Neuronal stem cell (in vitro differentiated cells): ENCODE data around the gene ASB18.
"Not testable (repeated sequence)": the region's sequence is repeated elsewhere in the genome, so short reads cannot be mapped to it uniquely, and the experiment has no call there.

ENCODE experiments used
- DNase-seq: peaks from one replicate; pipeline ENCODE4 v3.0.0-alpha.2; 2013; ENCODE audit warnings: low spot score
- H2AFZ ChIP-seq: one replicate; pipeline ENCODE4 v1.6.1; 2013; ENCODE audit warnings: mild to moderate bottlenecking, low read length, inconsistent platforms
- H2AK5ac ChIP-seq: 2 replicates; pipeline ENCODE4 v1.6.1; 2013; ENCODE audit warnings: low read depth, mild to moderate bottlenecking, inconsistent platforms, low read length, moderate library complexity, mixed read lengths
- H2BK120ac ChIP-seq: 2 replicates; pipeline ENCODE4 v1.6.1; 2013; ENCODE audit warnings: low read depth, mild to moderate bottlenecking, inconsistent platforms, low read length, moderate library complexity, mixed read lengths
- H2BK12ac ChIP-seq: one replicate; pipeline ENCODE4 v1.6.1; 2013; ENCODE audit warnings: low read length, inconsistent platforms
- H2BK15ac ChIP-seq: 2 replicates; pipeline ENCODE4 v1.6.1; 2013; ENCODE audit warnings: mild to moderate bottlenecking, low read length, inconsistent platforms, mixed read lengths
- H2BK5ac ChIP-seq: one replicate; pipeline ENCODE4 v1.6.1; 2013; ENCODE audit warnings: inconsistent platforms, mild to moderate bottlenecking, low read length, moderate library complexity
- H3K14ac ChIP-seq: one replicate; pipeline ENCODE4 v1.6.1; 2013; ENCODE audit warnings: low read length, inconsistent platforms
- H3K18ac ChIP-seq: 2 replicates; pipeline ENCODE4 v1.6.1; 2013; ENCODE audit warnings: low read length, inconsistent platforms
- H3K23ac ChIP-seq: 2 replicates; pipeline ENCODE4 v1.6.1; 2013; ENCODE audit warnings: low read depth, mild to moderate bottlenecking, mixed read lengths, low read length, inconsistent platforms; ENCODE audit not compliant: poor library complexity
- H3K27ac ChIP-seq: replicated peaks from 3 replicates; pipeline ENCODE4 v1.5.1; 2013; ENCODE audit warnings: low read length, inconsistent platforms
- H3K27me3 ChIP-seq, 3 experiments: 2 replicates each; pipeline ENCODE4 v1.6.1; 2013; ENCODE audit warnings: low read length in 3 of 3, mild to moderate bottlenecking in 2 of 3, inconsistent platforms in 1 of 3, low read depth in 1 of 3, mixed read lengths in 1 of 3, moderate library complexity in 1 of 3; ENCODE audit not compliant: control insufficient read depth in 3 of 3, insufficient read depth in 3 of 3
- H3K36me3 ChIP-seq, 2 donors: replicated peaks in 1 of 2; 2 replicates each; pipeline ENCODE4 v1.6.1; 2013; ENCODE audit warnings: low read length in 2 of 2; ENCODE audit not compliant: control insufficient read depth in 2 of 2, insufficient read depth in 2 of 2
- H3K4ac ChIP-seq: 2 replicates; pipeline ENCODE4 v1.6.1; 2013; ENCODE audit warnings: inconsistent platforms, mild to moderate bottlenecking, low read length, moderate library complexity
- H3K4me1 ChIP-seq, 2 donors: 1 replicate in 1 of 2; 2 replicates in 1 of 2; pipeline ENCODE4 v1.6.1; 2013; ENCODE audit warnings: low read length in 2 of 2, low read depth in 1 of 2; ENCODE audit not compliant: control insufficient read depth in 2 of 2, insufficient read depth in 1 of 2
- H3K4me2 ChIP-seq: one replicate; pipeline ENCODE4 v1.6.1; 2013; ENCODE audit warnings: mild to moderate bottlenecking, low read length, inconsistent platforms; ENCODE audit not compliant: insufficient read depth, poor library complexity, severe bottlenecking
- H3K4me3 ChIP-seq, 2 donors: 2 replicates each; pipeline ENCODE4 v1.5.1; 2013; ENCODE audit warnings: low read length in 2 of 2, mild to moderate bottlenecking in 2 of 2, inconsistent platforms in 1 of 2, moderate library complexity in 1 of 2
- H3K79me1 ChIP-seq: one replicate; pipeline ENCODE4 v1.6.1; 2013; ENCODE audit warnings: low read depth, mild to moderate bottlenecking, inconsistent platforms, low read length, moderate library complexity
- H3K9ac ChIP-seq: one replicate; pipeline ENCODE4 v1.6.1; 2013; ENCODE audit warnings: mild to moderate bottlenecking, low read depth, low read length, inconsistent platforms; ENCODE audit not compliant: poor library complexity
- H3K9me3 ChIP-seq, 2 donors: replicated peaks in 1 of 2; 2 replicates each; pipeline versions ENCODE3 to v1.6.1; 2013; ENCODE audit warnings: low read length in 2 of 2, mild to moderate bottlenecking in 2 of 2, inconsistent platforms in 1 of 2, low read depth in 1 of 2, mixed read lengths in 1 of 2, moderate library complexity in 1 of 2; ENCODE audit not compliant: control insufficient read depth in 2 of 2, insufficient read depth in 1 of 2
- H4K8ac ChIP-seq: one replicate; pipeline ENCODE4 v1.6.1; 2013; ENCODE audit warnings: low read depth, mild to moderate bottlenecking, inconsistent platforms, low read length, moderate library complexity
- H4K91ac ChIP-seq: one replicate; pipeline ENCODE4 v1.6.1; 2013; ENCODE audit warnings: low read length, low read depth, mild to moderate bottlenecking, inconsistent platforms; ENCODE audit not compliant: poor library complexity
- WGBS, 2 donors: extraction: QIAGEN DNeasy Blood & Tissue Kit; methylation state at CpG; one replicate each; pipeline ENCODE4 v1.1.7; 2013; ENCODE audit warnings: missing lambda C conversion rate in 2 of 2, mixed read lengths in 1 of 2; ENCODE audit not compliant: insufficient read length in 2 of 2, insufficient replicate concordance in 1 of 2; ENCODE audit errors: extremely low coverage in 2 of 2; 5-methylcytosine and 5-hydroxymethylcytosine counted together

The ASB18 gene

DNA sequence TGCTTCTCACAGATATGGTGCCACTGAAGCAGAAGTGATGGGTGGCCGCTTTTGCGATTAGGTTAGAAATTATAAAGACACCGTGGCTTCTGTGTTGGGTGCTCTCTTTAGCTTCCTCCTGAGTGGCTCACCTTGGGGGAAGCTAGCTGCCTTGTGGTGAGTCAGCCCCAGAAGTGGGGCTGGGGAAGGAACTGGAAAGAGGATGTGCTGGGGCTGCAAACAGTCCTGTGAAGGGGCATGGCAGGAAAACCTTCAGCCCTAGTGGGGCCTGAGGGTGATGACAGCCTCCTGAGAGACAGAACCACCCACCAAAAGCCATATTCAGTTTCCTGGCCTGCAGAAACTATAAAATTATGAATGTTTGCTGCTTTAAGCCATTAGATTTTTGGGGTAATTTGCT, 8.9 kb upstream of the ASB18 start:
- no peak overlapping the region for H2BK5ac ChIP-seq
- no peak overlapping the region for H2AK5ac ChIP-seq
- H3K27ac ChIP-seq, result no peak overlapping the region
- H2AFZ ChIP-seq, result no peak overlapping the region
- H3K27me3 ChIP-seq, result no peaks in the 10 kb centered on the region
- no peak overlapping the region for H3K4me2 ChIP-seq
- H4K8ac ChIP-seq, result no peak overlapping the region
- no peak overlapping the region for H2BK15ac ChIP-seq
- no peak overlapping the region for H4K91ac ChIP-seq
- no peak overlapping the region for H3K23ac ChIP-seq
- H3K4me1 ChIP-seq, result no peaks in the 10 kb centered on the region
- H2BK12ac ChIP-seq, result no peak overlapping the region
- H3K4ac ChIP-seq, result peak overlapping the region; percentile 29
- no peaks in the 10 kb centered on the region for H3K36me3 ChIP-seq
- DNase-seq, result no peak
- WGBS, 2 donors, result no CpG with 5 or more reads among the region's 3 CpGs
- H2BK120ac ChIP-seq, result no peak overlapping the region
- H3K4me3 ChIP-seq, result no peak overlapping the region
- H3K79me1 ChIP-seq, result no peaks in the 10 kb centered on the region
- H3K9ac ChIP-seq, result no peak overlapping the region
- H3K9me3 ChIP-seq, result peaks cover 9 to 12% of the 10 kb centered on the region in 2 donors
- no peak overlapping the region for H3K14ac ChIP-seq
- no peak overlapping the region for H3K18ac ChIP-seq

DNA sequence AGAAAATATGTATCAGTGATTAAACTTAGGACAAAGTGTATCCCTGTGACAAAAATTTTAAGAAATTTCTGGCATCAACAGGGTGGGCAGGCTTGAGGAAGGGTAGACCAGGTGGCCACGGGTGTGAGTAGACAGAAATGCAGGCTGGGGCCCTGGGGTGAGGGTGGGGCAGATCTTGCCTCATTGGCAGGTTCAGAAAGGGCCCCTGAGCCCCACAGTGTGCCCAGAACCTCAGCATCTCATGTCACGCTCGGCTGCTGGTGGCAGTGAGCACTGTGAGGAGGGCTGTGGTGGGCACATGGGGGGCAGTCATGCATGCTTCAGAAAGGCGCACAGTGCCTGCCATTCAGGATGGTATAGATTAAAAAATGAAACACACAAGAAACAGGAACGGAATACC, 7.6 kb upstream of the ASB18 start:
- H4K91ac ChIP-seq, result no peak overlapping the region
- no peak overlapping the region for H2BK120ac ChIP-seq
- H3K4me2 ChIP-seq, result no peak overlapping the region
- H3K27ac ChIP-seq, result no peak overlapping the region
- H3K23ac ChIP-seq, result no peak overlapping the region
- WGBS, 2 donors, result no CpG with 5 or more reads among the region's 5 CpGs
- DNase-seq, result no peak
- H4K8ac ChIP-seq, result no peak overlapping the region
- H3K9me3 ChIP-seq, result peaks cover 9 to 12% of the 10 kb centered on the region in 2 donors
- H2BK5ac ChIP-seq, result no peak overlapping the region
- no peak overlapping the region for H3K4ac ChIP-seq
- no peak overlapping the region for H2AK5ac ChIP-seq
- no peak overlapping the region for H3K18ac ChIP-seq
- no peak overlapping the region for H2BK15ac ChIP-seq
- no peaks in the 10 kb centered on the region for H3K4me1 ChIP-seq
- H3K14ac ChIP-seq, result no peak overlapping the region
- H3K9ac ChIP-seq, result no peak overlapping the region
- H3K79me1 ChIP-seq, result no peaks in the 10 kb centered on the region
- H2AFZ ChIP-seq, result no peak overlapping the region
- no peaks in the 10 kb centered on the region for H3K27me3 ChIP-seq
- H3K36me3 ChIP-seq, result no peaks in the 10 kb centered on the region
- H2BK12ac ChIP-seq, result no peak overlapping the region
- H3K4me3 ChIP-seq, result no peak overlapping the region

DNA sequence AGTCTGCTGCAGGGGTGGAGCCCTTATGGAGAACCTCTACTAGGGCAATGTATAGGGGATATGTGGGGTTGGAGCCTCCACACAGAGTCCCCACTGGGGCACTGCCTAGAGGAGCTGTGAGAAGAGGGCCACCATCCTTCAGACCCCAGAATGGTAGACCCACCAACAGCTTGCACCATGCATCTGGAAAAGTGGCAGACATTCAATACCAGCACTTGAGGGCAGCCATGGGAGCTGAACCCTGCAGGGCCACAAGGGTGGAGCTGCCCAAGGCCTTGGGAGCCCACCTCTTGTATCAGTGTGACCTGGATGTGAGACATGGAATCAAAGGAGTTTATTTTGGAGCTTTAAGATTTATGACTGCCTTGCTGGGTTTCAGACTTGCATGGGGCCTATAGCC, 5.7 kb upstream of the ASB18 start:
- not testable (repeated sequence) for H2AFZ ChIP-seq, DNase-seq, H3K27me3 ChIP-seq, H2BK120ac ChIP-seq, H2BK15ac ChIP-seq, H2AK5ac ChIP-seq, H3K4me2 ChIP-seq, H3K23ac ChIP-seq, H2BK5ac ChIP-seq, H4K91ac ChIP-seq, H3K27ac ChIP-seq, H3K9ac ChIP-seq, H3K36me3 ChIP-seq, H3K4me1 ChIP-seq, H4K8ac ChIP-seq, H3K14ac ChIP-seq, H3K4me3 ChIP-seq, H2BK12ac ChIP-seq, H3K18ac ChIP-seq, H3K79me1 ChIP-seq, H3K4ac ChIP-seq
- peaks cover 7 to 12% of the 10 kb centered on the region in 2 donors for H3K9me3 ChIP-seq

DNA sequence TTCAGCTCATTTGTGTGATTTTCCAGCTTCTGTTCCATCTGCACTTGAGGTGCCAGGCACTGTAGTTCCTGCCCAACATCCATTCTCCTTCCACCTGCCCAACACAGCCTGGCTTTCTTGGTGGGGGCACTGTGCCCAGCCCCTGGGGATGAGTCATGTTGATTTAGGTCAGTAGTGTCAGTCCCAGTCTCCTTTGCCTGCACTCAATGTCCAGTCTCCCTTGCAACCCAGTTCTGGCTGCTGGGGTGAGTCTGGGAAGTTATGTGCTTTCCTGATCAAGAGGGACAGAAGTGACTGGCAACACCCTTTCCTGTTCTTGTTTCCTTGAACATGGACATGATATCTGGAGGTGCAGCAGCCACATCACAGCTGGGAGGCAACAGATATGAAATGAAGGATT, 1.5 kb upstream of the ASB18 start:
- Histone ChIP-seq H4K91ac (no peak overlapping the region), H3K23ac (no peak overlapping the region), H3K9ac (no peak overlapping the region), H3K36me3 (no peaks in the 10 kb centered on the region), H3K18ac (no peak overlapping the region), H3K9me3 (peaks cover 7 to 16% of the 10 kb centered on the region in 2 donors), H3K79me1 (no peaks in the 10 kb centered on the region), H2AK5ac (no peak overlapping the region), H3K4ac (no peak overlapping the region), H2AFZ (no peak overlapping the region), H3K4me2 (no peak overlapping the region), H2BK5ac (no peak overlapping the region), H2BK12ac (no peak overlapping the region), H2BK15ac (no peak overlapping the region), H3K4me3 (no peak overlapping the region), H2BK120ac (no peak overlapping the region), H4K8ac (no peak overlapping the region), H3K14ac (no peak overlapping the region), H3K27me3 (peaks cover 0 to 3% (median 0%) of the 10 kb centered on the region in 3 experiments), H3K4me1 (no peaks in the 10 kb centered on the region), H3K27ac (no peak overlapping the region)
- no peak for DNase-seq
